ENCODE data around the gene FBXL22. TPM values are rescaled to one million over a fixed set of nuclear protein-coding genes. Genes with fewer than 3 reads are reported as not detected.
A peak's percentile ranks its signal among the peaks of the same experiment; 100 is the strongest.

The FBXL22 gene
- total RNA-seq (2021; fragmentation: NEBNext Ultra II Directional; extraction: Animal tissue kit (Norgen Biotek cat#: 25700)): under 1 TPM; 0.20 to 0.57 (median 0.29) TPM
- long read RNA-seq: 0 reads

GRCh38 chr15:63597038-63597790 lies at the start of gene FBXL22:
Gene FBXL22, plus strand, starts transcription at chr15:63597387. Its CDS starts 6 bp downstream, at chr15:63597393.
- H3K9me3 Mint-ChIP-seq: no peaks in the 10 kb centered on the region
- no peak for DNase-seq
- peaks cover 34% of the 10 kb centered on the region for H3K4me1 Mint-ChIP-seq (ENCODE audit: low read depth)

GRCh38 chr15:63551400-63551799 lies 45.8 kb upstream of the FBXL22 start:
- H3K4me1 Mint-ChIP-seq (ENCODE audit: low read depth): peaks cover 37% of the 10 kb centered on the region
- DNase-seq: no peak
- H3K27me3 Mint-ChIP-seq (ENCODE audit: insufficient read depth): no peaks in the 10 kb centered on the region
- TF ChIP-seq CTCF (IDR thresholded peaks at IDR 0.05): no peak
- no peaks in the 10 kb centered on the region for H3K9me3 Mint-ChIP-seq
- H3K4me3 Mint-ChIP-seq: no peak overlapping the region
- 0 out of 2 replicates have a peak, but pooled peaks cover 7% of the 10 kb centered on the region for H3K36me3 Mint-ChIP-seq (ENCODE audit: low read depth)
- H3K27ac Mint-ChIP-seq: no peak overlapping the region

More at GRCh38 chr15:63597038-63597790, at the start of gene FBXL22:
- peaks cover 6% of the 10 kb centered on the region for H3K27me3 Mint-ChIP-seq (ENCODE audit: insufficient read depth)
- peaks cover 18% of the 10 kb centered on the region for H3K36me3 Mint-ChIP-seq (ENCODE audit: low read depth)
- no peak for TF ChIP-seq CTCF (IDR thresholded peaks at IDR 0.05)
- H3K27ac Mint-ChIP-seq: no peak within 1 kb of the TSS; the same call in 1 of the 2 replicates
- H3K4me3 Mint-ChIP-seq: 0 out of 2 replicates have a peak within 1 kb of the TSS, but pooled peaks have one; percentile 8

GRCh38 chr15:63553388-63553791 lies 43.8 kb upstream of the FBXL22 start:
- Mint-ChIP-seq H3K4me1 (ENCODE audit: low read depth) (peaks cover 37% of the 10 kb centered on the region), H3K9me3 (no peaks in the 10 kb centered on the region), H3K27ac (peak overlapping the region; percentile 93), H3K27me3 (ENCODE audit: insufficient read depth) (no peaks in the 10 kb centered on the region; the same call in 1 of the 2 replicates), H3K4me3 (peak overlapping the region; percentile 83), H3K36me3 (ENCODE audit: low read depth) (peaks cover 22% of the 10 kb centered on the region)
- DNase-seq: peak; percentile 91
- no peak for TF ChIP-seq CTCF (IDR thresholded peaks at IDR 0.05)

DNA sequence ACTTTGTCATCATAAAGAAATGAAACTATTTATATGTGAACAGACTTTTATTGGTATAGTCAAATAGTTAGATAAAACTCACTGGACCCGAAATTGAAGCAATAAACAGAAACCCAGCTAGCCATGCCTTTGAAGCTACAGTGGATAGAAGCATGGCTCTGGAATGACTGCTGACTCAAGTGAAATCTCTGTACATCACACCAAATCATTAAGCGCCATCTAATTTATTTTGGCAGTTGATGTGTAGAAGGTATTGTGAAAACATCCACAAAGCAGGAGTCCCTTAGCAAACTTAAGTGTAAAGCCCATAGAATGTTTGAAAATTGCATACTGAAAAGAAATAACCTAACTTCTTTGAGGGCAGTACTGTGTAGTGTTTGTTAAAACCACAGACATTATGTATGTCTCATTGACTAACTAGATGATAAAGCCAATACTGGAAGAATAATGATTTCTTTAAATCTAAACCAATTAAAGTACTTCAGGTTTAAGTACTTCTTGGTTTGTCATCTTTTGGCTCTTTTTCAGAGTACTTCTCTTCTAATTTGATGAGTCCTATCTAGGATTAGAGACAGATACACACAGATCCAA lies 42.8 kb upstream of the FBXL22 start:
- H3K27ac Mint-ChIP-seq: peak overlapping the region; percentile 49
- TF ChIP-seq CTCF (IDR thresholded peaks at IDR 0.05): no peak
- H3K4me1 Mint-ChIP-seq (ENCODE audit: low read depth): peaks cover 37% of the 10 kb centered on the region
- H3K4me3 Mint-ChIP-seq: 0 out of 2 replicates have a peak overlapping the region, but pooled peaks have one; percentile 83
- H3K27me3 Mint-ChIP-seq (ENCODE audit: insufficient read depth): no peaks in the 10 kb centered on the region; the same call in 1 of the 2 replicates
- peaks cover 28% of the 10 kb centered on the region for H3K36me3 Mint-ChIP-seq (ENCODE audit: low read depth)
- no peak for DNase-seq
- H3K9me3 Mint-ChIP-seq: no peaks in the 10 kb centered on the region

- no peak for DNase-seq
- Mint-ChIP-seq H3K36me3 (ENCODE audit: low read depth) (peaks cover 35% of the 10 kb centered on the region), H3K27me3 (ENCODE audit: insufficient read depth) (no peaks in the 10 kb centered on the region; the same call in 1 of the 2 replicates), H3K4me1 (ENCODE audit: low read depth) (peaks cover 40% of the 10 kb centered on the region), H3K9me3 (no peaks in the 10 kb centered on the region), H3K4me3 (no peak overlapping the region), H3K27ac (no peak overlapping the region)
- no peak for TF ChIP-seq CTCF (IDR thresholded peaks at IDR 0.05)
These were observed 41.7 kb upstream of the FBXL22 start for GRCh38 chr15:63555507-63555906.

Data from HFFc6 (cell line).